Measurements from ENCODE around the gene MYRIP.

DNA sequence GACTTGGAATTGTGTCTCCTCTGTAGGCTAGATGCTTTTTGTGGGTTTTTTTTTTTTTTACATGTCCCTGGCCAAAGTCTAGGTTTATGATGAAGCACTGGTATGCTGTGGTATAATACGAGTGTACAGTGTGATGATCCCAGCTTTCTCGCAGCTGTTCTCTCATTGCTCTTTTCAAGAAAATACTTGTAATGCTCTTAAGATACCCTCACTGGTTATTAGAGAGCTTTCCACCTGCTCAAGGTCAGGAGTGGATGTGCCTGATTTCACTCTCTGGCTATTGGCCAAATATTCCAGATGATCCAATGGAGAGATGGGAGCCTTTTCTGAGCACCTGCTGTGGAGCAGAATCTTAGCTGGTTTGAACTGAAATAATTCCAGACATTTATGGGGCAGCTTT lies 215.1 kb downstream of the MYRIP start:
- TF ChIP-seq, protein P1, sequence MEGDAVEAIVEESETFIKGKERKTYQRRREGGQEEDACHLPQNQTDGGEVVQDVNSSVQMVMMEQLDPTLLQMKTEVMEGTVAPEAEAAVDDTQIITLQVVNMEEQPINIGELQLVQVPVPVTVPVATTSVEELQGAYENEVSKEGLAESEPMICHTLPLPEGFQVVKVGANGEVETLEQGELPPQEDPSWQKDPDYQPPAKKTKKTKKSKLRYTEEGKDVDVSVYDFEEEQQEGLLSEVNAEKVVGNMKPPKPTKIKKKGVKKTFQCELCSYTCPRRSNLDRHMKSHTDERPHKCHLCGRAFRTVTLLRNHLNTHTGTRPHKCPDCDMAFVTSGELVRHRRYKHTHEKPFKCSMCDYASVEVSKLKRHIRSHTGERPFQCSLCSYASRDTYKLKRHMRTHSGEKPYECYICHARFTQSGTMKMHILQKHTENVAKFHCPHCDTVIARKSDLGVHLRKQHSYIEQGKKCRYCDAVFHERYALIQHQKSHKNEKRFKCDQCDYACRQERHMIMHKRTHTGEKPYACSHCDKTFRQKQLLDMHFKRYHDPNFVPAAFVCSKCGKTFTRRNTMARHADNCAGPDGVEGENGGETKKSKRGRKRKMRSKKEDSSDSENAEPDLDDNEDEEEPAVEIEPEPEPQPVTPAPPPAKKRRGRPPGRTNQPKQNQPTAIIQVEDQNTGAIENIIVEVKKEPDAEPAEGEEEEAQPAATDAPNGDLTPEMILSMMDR (IDR thresholded peaks at IDR 0.05; ENCODE audit: low read depth, low read length), result no peak
- TF ChIP-seq POLR2A (IDR thresholded peaks at IDR 0.05; ENCODE audit: extremely low read depth, insufficient read length), result no peak
